NCI-H128 (cell line): Measurements from ENCODE around the gene EMC10.

ENCODE experiments used
- DNase-seq: peaks from one replicate; lab custom pipeline; 2025; ENCODE audit not compliant: unreplicated experiment; lab: John Stamatoyannopoulos, UW

EMC10 gene

DNA sequence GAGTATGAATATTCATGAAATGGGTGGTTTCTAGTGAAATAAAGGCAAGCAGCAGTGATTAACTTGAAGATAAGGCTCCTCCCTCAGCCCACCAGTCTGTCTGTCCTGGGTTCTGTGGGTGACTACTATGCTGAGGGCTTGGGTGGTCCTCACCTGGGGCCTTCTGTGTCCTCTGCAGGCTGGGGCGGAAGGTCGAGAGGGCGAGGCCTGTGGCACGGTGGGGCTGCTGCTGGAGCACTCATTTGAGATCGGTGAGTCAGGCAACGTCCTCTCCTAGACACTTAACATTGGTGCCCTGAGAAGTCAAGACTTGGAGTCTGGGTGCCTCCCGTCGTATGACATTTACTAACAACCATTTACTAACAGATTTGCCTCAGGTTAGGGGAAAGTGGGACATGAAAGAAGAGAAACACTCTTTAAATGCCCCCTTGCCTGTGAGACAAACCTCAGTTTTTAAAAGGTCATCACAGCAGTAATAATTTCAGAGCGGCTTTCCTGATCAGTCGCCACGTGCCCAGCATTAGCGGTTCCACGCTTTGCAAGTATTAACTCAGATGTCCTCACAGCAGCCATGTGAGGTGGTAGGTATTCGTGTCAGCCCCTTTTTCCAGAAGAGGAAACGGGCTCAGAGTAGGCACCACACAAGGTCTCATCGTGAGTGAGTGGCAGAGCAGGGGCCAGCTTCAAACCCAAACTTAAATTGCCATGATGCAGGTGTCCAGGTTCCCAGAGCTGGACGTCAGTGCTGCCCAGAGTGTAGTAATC is 1.6 kb downstream of the EMC10 start:
- no peak for DNase-seq

DNA sequence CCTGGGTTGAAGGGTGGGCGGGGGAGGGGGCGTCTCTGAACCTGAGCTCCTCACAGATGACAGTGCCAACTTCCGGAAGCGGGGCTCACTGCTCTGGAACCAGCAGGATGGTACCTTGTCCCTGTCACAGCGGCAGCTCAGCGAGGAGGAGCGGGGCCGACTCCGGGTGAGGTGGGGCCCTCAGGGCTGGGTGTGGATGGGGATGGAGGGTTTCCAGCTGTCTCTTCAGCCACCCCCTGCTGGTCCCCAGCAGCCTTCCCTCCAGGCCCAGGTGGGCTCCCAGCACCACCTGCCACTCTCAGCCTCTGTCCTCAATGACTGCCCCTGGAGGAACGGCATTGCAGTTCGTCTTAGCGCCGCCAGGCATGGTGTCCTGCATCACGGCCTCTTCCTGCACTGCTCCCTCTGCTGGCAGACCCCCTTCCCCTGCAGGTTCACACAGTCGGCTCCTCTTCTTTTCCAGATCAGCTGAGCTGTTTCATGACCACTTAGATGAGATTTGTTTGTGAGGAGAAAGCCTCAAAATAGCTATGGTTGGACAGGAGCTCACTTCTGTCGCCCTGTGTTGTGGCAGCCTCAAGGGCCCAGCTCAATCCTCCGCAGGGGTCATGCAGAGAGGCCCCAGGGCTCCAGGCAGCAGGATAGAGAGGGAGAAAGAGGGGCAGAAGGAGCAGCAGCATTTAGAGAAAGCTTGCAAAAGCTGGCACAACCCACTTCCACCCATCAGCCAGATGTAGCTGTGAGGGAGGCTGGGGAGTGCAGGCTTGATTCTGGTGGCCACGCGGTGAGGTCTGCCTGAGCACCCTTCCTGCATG is 2.8 kb downstream of the EMC10 start:
- DNase-seq, result no peak

DNA sequence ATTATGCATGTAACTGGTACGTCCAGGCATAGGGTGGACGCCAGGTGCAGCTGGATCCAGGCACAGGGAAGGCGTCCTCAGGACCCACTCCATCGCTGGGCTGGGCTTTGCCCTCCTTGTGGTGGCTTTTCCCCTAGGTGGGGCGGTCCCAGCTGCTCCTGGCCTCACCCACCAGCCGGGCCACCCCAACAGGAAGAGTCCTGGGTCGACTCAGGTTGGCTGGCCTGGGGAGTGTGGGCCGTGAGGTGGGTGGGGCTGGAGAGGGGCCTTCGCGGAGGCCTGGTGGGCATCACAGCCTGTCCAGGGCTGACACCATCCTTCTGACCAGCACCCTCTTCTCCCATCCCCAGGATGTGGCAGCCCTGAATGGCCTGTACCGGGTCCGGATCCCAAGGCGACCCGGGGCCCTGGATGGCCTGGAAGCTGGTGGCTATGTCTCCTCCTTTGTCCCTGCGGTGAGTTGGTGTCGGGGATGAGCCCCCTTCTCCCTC is 3.5 kb downstream of the EMC10 start:
- no peak for DNase-seq

DNA sequence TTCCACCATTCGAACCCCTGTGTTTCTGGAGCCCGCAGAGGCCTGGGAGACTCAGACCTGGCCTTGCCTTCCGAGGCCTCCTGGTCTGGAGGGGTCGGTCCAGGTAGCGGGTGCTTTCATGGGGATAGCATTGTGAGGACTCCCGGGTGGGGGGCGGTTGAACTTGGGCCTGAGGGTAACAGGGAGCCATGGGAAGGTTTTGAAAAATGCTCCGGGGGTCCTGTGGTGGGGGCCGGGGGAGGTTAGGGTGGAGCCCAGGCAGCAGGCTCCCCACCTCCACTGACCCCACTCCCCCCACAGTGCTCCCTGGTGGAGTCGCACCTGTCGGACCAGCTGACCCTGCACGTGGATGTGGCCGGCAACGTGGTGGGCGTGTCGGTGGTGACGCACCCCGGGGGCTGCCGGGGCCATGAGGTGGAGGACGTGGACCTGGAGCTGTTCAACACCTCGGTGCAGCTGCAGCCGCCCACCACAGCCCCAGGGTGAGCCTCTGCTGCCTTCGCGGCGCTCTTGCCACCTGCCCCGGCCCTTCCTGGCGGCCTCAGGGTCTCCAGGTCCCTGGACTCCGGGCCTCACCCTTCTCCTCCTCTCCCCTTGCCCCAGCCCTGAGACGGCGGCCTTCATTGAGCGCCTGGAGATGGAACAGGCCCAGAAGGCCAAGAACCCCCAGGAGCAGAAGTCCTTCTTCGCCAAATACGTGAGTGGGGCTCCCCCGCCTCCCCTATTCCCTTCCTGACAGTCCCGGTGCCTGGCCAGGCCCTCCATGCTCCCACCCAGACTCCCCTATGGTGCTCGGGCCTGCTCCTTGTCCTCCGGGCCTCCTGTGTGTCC is 4.2 kb downstream of the EMC10 start:
- DNase-seq, result no peak

DNA sequence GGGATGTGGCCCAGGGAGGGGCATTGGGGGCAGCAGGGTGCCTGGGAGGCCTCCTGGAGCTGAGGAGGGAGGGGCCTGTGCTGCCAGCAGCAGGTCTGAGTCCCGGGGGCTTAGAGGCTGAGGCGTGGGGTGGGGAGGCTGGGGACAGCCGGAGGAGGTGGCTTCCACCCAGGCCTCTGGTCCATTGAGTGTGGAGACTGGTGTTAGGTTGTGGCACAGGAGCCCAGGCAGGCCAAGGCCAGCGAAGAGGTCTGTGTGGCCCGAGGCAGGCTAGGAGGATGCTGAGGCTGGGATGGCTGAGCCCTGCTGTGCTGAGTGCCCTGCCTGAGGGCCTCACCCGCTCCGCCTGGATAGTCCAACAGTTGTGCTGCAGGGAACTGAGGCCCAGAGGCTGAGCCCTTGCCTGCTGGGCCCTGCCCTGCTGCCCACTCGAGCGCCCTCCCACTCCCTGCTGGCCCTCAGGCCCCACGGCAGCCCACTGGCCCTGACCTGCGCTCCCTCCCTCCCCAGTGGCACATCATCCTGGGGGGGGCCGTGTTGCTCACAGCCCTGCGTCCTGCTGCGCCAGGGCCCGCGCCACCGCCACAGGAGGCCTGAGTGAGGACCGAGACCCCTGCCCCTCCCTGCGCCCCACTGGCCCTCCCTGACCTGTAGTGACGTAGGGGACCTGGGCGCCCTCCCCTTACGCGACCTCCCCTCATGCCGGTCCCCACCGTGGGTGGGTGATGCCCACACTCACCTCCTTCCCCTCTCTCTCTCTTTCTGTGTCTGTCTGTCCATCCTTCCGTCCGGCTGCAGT is 5.2 kb downstream of the EMC10 start:
- no peak for DNase-seq

DNA sequence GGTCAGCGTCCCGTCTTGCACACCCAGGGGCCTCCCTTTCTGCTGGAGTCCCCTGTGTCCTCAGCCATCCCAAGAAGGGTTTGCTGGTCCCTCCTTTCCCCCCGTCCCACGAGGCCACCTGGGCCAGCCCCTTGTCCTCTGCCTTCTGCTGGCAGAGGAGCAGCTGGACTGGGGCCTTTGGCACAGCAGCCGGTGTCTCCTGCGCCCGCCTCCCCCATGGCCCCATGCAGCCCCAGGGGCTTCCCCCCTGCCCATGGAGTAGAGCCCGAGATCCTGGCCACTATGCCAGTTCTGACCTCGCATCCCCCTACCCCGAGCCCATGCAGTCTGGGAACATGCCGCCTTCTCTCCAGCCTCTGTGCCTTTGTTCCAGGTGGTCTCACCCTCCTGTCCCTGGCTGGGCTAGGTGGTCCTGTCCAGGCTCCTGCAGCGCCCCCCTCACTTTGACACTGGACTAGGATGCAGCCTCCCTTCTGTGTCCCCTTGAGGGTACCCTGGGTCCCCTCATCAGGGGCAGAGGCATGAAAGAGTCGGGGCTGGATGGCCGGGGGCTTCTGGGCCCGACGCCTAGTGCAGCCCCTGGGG is 6.1 kb downstream of the EMC10 start:
- no peak for DNase-seq

DNA sequence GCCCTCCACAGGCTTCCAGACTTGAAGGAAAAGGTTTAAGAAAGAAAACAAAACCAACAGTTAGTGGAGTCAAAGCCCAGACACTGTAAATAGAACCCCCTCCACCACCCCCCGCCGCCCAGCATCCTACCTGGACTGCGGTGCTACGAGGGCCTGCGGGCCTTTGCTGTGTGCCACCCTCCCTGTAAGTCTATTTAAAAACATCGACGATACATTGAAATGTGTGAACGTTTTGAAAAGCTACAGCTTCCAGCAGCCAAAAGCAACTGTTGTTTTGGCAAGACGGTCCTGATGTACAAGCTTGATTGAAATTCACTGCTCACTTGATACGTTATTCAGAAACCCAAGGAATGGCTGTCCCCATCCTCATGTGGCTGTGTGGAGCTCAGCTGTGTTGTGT is 6.6 kb downstream of the EMC10 start:
- no peak for DNase-seq

DNA sequence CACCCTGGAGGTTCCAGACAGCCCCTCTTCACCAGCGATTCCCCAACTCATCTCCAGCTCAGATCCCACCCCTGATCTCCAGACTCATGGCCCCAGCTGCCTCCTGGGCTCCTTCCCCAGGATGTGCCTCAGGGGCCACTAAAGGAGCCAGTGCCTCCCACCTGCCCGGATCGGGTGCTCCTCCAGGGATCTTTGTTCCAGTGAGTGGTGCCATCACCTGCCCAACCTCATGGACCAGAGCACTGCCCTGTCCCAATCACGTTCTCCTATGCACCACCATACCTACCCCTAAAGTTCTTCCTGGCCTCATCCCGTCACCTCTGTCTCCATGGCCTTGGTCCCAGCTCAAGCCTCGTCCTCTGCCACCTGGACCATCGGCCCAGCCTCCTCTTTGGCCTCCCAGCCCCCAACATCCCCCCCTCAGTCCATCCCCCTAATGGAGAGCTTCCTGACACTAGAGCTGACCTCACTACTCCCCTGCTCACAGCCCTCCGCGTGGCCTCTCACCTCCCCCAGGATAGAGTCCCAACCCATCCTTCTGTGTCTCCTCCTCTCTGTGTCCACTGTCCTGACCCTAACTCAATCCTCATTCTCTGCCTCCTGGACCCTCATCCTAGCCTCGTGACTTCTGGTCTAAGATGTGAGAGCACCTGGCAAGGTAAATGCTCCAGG is 9.1 kb downstream of the EMC10 start:
- no peak for DNase-seq

DNA sequence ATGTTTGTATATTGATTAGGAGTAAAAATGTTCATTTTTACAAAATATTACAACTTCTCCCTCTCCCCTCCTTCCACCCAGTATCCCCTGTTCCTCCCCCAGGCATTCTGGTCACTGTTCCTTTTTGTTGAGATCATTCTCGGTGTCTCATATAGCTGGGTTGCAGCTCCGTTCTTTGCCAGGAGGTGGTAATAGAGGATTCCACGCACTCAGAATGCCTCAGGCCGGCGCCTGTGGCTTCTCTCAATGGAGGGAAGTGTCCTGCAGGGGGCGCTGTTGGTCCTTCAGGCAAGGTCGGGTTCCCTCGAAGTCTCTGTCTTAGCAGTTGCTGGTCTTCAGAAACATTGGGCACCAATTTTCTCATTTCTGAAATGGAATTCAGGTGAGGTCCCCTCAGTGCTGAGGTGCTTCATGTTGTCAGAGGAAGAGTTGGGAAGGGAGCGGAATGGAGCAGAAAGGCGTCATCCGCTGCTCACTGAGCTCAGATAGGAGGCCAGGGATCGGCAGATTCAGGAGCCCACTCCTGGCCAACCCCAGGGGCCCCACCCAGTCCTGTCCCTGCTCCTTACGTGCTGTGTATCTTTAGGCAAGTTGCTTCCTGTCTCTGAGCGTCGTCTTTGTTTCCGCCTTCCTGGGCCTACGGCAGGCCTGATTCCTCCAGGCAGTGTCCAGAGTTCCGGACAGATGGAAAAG is 10.7 kb downstream of the EMC10 start:
- no peak for DNase-seq

DNA sequence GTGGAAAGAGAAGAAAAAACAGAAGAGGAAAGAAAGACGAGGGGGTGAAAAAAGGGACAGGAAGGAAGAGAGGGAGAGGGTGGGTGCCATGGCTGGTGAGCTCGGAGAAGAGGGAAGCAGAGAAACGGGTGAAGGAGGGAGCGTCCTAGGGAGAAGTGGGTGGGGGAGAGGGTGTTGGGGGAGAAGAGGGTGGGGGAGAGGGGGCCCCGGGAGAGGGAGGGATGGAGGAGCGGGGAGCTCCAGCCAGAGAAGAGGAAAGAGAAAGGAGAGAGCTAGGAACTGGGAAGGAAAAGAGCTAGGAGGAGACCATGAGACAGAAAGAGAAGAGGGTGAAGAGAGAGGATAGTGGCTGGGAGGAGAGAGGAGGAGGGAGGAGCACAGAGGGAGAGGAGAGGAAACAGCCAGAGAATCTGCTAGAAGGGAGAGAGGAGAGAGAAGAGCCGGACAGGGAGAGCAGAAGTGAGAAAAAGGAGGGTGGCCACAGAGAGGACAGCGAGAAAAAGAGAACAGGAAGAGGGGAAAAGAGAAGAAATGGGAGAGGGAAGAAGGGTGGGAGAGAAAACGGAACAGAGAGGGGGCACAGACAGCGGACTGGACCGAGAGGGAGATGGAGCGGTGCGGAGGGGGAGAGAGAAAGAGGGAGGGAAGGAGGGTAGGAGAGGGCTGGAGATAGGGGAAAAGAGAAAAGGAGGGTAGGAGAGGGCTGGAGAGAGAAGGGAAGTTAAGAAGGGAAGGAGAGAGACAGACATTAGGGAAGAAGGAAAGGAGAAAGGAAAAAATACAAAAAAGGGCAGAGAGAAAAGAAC is 12.3 kb downstream of the EMC10 start:
- no peak for DNase-seq

DNA sequence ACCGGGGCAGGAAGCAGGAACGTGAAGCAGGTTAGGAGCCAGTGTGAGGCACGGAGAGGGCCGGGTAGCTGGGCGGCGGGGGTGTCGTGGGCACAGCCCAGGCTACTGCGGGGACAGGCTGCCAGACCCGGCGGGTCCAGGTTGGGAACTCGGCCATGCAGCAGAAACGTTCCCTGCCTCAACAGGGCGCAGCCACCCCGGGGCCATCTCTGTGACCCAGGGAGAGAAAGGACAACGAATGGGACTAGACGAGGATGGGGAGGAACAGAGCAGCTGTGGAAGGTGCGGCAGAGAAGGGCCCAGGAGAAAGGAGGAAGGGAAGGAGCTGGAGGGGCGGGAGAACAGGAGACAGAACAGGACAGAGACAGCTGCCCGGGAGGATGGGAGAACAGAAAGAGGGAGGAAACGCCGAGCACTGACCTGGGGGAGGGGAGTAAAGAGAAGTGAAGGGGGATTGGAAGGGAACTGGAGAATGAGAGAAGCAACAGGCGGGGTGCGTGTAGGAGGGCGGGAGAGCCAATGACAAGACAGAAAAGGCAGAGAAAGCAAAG is 13.2 kb downstream of the EMC10 start:
- no peak for DNase-seq

DNA sequence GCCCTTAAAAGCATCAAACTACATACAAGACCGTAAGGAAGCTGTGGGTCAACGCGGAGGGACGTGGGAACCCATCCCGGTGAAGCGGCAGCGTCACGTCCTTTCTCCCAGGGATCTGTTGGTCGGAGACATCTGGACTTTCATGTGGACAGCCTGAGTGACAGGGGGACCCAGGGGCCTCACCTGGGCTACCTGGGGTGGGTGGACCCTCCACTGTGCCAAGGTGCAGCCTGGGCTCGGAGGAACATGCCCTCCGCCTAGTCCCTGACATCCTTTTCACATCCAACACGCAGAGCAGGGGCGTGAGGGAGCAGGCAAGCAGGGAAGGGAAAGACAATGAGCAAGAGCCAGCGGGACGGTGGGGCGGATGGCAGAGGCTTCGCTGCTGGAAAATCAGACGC is 14.1 kb downstream of the EMC10 start:
- DNase-seq, result no peak

DNA sequence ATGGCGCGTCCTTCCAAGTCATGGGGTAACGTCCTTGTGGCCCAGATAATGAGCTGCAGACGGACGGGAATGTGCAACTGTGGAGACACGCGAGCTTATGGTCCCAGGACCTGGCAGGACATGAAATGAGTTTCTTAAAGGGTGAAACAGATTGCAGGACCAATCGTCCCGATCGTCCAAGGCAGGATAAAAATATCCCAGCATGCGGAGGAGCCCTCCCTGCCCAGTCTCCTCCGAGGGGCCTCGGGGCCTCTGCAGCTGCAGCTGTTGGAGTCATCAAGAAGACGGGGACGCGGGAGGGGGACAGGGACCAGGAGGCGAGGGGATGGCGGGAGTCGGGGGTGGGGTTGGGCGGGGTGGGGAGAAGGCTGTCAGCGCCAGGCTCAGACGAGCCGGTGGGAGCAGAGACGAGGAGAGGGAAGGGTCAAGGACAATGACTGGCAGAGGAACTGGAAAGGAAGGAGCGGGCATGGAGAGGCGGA is 14.7 kb downstream of the EMC10 start:
- no peak for DNase-seq

DNA sequence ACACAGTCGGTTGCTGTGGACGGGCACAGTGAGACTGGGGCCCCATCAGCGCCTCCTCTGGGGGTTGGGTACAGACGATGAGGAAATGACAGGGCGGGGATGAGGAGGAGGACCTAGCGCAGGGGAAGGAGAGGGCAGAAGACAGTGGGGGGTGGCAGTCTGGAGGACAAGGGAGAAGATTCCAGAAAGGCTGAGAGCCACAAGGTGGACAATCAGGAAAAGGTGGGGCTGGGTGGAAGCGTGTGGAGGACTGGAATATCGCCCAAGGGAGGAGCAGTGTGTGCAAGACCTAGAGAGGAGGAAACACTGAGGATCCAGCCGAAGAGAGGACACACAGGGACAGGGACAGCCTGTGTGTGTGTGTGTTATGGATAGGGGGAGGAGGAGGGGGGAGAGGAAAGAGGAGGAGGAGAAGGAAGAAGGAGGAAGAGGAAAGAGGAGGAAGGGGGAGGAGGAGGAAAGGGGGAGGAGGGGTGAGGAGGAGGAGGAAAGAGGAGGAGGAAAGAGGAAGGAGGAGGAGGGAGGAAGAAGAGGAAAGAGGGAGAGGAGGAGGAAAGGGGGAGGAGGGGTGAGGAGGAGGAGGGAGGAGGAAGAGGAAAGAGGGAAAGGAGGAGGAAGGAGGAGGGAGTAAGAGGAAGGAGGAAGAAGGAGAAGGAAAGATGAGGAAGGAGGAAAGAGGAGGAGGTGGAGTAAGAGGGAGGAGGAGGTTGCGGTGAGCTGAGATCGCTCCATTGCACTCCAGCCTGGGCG is 16.2 kb downstream of the EMC10 start:
- no peak for DNase-seq

DNA sequence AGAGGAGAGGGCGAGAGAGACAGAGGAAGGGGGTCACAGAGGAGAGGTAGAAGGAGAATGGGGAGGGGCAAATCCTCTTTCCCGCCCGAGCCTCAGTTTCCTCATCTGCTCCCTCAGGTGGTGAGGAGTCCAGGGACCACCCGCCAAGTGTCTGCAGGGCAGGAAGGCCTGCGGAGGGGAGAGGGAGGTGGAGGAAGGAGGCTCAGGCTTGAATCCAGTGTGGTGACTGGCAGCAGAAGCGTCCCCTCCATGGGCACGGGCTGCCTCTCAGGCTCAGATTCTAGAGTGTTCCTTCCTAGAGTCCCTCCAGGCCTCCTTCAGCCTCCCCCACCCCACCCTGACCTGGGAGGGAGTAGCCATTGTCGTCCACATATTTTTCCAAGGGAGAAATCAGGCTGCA is 16.9 kb downstream of the EMC10 start:
- no peak for DNase-seq

DNA sequence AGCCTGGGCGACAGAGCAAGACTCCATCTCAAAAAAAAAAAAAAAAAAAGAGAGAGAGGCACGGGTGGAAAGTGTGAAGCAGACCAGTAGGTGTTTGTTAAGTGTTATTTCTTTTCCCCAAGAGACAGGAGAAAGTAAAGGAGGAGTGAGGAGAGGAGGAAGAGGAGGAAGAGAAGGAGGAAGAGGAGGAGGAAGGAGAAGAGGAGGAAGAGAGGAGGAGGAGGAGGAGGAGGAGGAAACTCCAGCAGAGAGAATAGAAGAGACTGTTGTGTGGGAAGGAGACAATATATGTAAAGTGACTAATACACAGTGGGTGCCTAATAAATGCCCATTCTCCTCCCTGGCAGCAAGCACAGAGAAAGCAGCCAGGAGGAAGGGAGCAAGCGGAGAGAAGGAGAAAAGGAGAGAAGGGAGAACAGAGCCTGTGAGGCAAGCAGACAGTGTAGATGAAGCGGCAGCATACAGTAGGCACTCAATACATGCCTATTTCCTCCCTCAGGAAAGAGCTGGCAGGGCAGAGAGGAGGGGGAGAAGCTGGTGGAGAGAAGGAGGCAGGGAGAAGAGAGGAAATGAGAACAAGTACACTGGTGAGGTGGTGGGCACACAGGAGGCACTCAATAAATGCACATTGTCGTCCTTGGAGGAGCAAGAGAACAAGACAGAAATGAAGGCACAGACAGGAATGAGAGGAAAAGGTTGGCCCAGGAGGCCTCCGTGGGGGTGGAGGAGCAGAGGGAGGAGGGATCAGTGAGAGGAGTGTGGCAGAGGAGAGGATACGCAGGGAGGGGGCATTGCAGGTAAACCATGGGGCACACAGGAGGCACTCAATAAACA is 18.1 kb downstream of the EMC10 start:
- no peak for DNase-seq
